OCI-LY3 (cell line): ENCODE results near the gene WDR70.

Source experiments
- CTCF ChIP-seq: fragments of 200-600, 300-600 bp; sonication (generic); IDR thresholded peaks from 2 replicates; pipeline ENCODE4 v1.5.1; 2014; ENCODE audit warnings: antibody characterized with exemption, low read length, low read depth
- EZH2phosphoT487 ChIP-seq: fragments of 200-600 bp; shearing (Covaris generic); IDR thresholded peaks from 2 replicates; pipeline ENCODE4 v1.6.1; 2018; ENCODE audit warnings: antibody characterized with exemption, mixed run types, low read depth

GRCh38 chr5:37477426-37477825 lies 98.3 kb downstream of the WDR70 start:
- TF ChIP-seq CTCF (no peak), EZH2phosphoT487 (no peak)
